Left lobe of liver (tissue), 2 donors: Measurements from ENCODE around the gene SORCS1. TPM values are rescaled to one million over a fixed set of nuclear protein-coding genes. Genes with fewer than 3 reads are reported as not detected.
A peak's percentile ranks its signal among the peaks of the same experiment; 100 is the strongest.

Experiments used
- ATAC-seq: fragments of 200-7000 bp; cut with Tn5 transposase; one replicate; pipeline ENCODE4 v1.9.1; 2020; ENCODE audit warnings: mild to moderate bottlenecking, moderate library complexity
- DNase-seq: peaks from one replicate; pipeline ENCODE4 v3.0.0-alpha.2; 2020; ENCODE audit warnings: low spot score
- total RNA-seq: library from RNA; stranded (reverse); gene quantifications from one replicate; pipeline ENCODE4 v1.2.1, GENCODE V29; 2021
- donor health status: DM: no; HTN: no; CAD: no; lungs with moderate emphysema.
- donor health status: DM: no; HTN: yes; CAD: no.

Gene SORCS1
- total RNA-seq, 1 donor from 2014 or later = 0.10 TPM

DNA sequence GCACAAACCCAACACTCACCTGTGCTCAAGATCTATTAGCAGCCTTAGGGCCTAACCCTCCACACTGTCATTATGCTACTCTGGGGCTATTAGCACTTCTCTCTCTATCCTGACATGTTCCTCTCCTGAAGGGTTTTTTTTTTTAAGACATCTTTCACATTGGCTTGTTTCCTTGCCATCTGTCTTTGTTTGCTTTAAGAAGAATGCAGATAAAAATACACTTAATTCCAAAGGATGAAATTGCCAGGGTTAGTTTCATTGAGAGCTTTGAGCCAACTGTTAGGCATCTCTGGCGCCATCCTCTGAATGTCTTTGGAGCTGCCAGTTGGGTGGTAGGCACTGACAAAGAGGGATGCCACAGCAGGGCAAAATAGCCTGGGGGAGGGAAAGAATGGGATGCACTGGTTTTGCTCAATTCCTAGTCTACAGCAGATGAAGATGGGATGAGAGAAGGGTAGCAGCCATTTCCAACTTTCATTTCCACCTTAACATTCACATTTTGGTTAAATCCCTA is 399.2 kb downstream of the SORCS1 start:
- ATAC-seq (no peak), DNase-seq (no peak)

DNA sequence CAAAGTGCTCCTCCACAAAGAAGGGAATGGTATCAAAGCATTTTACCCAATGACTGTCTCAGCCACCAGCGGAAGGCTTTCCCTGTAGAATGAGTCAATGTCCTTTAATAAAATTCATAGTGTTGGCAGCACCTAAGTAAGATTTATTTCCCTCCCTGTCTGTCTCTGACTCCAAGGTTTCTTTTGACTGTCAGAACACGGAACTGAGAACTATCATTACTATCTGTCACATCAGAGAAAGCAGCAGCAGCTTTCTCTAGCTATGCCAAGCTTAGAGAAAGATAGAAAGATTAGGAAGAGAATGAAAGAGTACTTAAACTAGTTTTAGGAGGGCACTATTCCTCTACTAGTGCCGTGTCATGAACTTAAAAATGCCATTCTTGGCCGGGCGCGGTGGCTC is 400.1 kb downstream of the SORCS1 start:
- ATAC-seq (no peak), DNase-seq (no peak)

DNA sequence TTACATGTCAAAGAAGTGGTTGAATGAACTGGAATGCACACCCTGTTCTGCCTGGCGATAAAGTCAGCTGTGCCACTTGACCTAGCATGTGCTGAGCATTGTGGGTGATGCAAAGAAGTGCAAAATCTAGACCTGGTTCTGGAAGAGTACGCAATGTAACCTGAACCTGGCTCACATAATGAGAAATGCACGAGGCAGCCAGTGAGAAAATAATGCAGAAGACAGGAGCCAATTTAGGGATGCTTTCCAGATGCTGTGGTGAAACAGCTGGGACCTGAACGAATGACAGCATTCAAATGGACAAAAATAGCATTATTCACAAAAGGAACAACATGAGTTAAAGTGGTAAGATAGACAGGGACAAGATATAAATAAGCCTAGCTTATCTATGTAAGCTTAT is 402.6 kb downstream of the SORCS1 start:
- ATAC-seq = no peak

GRCh38 chr10:106757521-106757920 is 407.0 kb downstream of the SORCS1 start:
- ATAC-seq = no peak
- no peak for DNase-seq

More for the DNA sequence above, 402.6 kb downstream of the SORCS1 start:
- no peak for DNase-seq

- DNase-seq (no peak), ATAC-seq (no peak)
Measured at GRCh38 chr10:106751091-106751490, 413.4 kb downstream of the SORCS1 start.

DNA sequence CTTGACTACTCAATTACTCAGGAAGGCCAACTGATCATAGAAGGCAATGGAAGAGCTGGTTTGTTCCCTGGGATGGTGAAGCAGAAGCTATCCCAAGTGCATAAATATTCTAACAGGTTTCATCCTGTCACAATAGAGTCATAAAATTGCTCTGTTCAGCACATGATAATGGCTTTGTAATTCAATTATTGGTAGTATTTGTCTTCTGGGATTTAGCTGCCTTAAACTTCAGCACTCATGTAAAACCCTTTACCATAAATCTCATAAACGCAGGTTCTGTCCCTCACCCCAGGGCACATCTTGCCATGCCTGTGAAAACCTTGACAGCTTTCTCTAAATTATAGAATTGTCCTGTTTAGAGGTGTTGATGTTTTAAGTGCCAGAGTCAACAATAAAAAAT is 417.6 kb downstream of the SORCS1 start:
- DNase-seq = no peak
- ATAC-seq = no peak

DNA sequence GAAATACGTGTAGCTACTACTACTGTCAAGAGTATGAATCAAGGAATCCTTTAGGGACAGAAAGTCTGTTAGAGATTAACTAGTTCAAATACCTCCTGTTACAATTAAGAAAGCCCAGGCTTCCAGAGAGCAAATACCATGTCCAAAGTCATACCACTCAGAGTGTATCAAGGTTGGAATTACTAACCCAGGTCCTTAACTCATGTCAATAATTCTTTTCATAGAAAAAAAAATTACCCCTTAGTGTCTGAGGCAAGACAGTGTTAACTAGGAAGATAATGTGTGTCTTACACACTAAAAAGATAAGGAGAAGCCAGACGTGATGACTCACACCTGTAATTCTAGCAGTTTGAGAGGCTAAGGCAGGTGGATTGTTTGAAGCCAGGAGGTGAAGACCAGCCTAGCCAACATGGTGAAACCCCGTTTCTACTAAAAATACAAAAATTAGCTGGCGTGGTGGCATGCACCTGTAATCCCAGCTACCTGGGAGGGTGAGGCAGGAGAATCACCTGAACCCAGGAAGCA is 423.4 kb downstream of the SORCS1 start:
- DNase-seq = no peak
- ATAC-seq = no peak

DNA sequence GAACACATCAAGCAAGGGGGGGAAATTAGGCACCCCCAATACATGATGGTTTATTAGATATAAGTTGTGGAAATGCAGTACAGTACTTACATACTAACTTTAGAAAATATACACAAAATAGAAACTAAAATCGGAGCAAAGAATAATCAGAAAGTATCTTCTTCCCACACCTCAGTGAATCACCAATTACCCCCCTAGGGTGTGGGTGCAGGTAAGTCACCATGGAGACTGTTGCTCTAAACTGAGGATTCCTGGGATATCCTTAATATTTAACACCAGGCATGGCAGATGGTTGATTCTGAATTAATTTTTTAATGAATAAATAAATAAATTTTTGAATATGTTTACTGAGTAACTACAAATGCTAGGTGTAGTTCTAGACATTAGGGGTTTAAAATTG is 424.4 kb downstream of the SORCS1 start:
- DNase-seq = no peak

GRCh38 chr10:106734220-106734619 is 430.3 kb downstream of the SORCS1 start:
- DNase-seq (no peak), ATAC-seq (no peak)

More for the DNA sequence above, 424.4 kb downstream of the SORCS1 start:
- no peak for ATAC-seq

- no peak for ATAC-seq
- DNase-seq = no peak
Measured at GRCh38 chr10:106728232-106728631, 436.3 kb downstream of the SORCS1 start.

DNA sequence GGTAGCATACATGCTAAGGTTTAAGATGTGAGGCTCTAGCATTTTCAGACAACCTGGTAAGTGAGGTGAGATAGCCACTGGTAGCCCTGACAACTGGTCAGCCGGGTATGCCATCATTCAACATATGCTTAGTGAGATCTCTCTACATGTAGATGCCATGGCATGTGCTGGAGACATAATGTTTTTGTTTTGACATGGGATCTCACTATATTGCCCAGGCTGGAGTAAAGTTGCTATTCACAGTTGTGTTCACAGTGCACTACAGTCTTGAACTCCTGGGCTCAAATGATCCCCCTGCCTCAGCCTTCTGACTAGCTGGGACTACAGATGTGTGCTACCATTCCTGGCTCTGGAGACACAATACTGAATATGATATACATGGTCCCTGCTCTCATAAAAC is 437.3 kb downstream of the SORCS1 start:
- DNase-seq (no peak), ATAC-seq (no peak)

DNA sequence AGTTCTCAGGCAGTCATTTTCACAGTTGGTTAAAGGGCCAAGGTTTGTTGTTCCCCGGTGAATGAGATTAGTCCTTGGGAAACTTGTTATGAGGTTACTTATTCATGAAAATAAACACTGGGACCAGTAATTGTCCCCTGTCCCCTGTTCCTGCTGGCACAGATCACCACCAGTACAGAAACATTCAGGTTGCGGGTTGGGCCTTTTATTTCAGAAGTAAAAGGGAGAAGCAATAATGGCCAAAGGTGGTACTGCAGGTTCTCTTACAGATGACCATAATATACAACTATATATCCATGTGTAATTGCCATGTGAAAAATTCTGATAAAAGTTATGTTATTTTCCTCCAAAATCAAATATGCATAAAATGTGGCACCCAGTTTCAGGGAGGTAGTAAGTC is 442.0 kb downstream of the SORCS1 start:
- no peak for DNase-seq
- no peak for ATAC-seq

DNA sequence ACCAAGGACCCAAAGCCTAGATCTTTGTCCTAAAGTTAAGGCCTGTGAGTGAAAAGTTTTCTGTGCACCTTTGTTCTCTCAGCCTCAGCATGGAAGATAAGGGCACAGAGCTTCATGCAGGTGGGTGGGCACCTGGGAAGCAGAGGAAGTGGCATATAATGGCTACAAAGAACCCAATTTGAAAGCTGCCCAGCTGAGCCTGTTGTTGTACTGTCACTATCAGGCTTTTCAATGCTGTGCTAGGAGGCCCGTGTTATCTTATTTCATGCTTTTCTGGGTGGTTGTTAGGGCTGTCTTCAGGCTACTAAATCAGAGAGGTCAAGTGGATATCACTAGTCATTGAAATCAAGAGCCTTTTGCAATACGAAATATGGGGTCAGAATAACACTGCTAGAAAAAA is 443.8 kb downstream of the SORCS1 start:
- DNase-seq (no peak), ATAC-seq (no peak)

DNA sequence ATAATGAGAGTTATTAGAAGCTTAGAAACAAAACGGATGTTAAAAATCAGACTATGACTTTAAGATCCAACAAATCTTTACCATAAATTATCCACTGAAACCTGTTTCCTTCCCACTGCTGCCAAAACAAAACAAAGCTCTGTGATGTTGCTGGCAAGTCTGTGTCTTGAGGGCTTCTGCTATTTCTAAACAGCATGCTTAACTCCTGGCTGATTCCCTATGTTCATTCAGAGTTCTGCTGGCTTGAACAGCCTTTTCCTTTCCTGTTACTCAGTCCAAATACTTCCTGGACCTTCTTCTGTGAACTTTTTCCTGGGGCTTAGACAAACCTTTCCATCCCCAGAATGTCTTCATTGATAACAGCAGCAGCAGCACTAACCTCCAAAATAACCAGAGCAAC is 448.1 kb downstream of the SORCS1 start:
- no peak for DNase-seq
- ATAC-seq = no peak

- ATAC-seq (no peak), DNase-seq (no peak)
Measured at GRCh38 chr10:106714734-106715555, 449.6 kb downstream of the SORCS1 start.

GRCh38 chr10:106713846-106714245 is 450.7 kb downstream of the SORCS1 start:
- no peak for DNase-seq
- ATAC-seq = no peak

- no peak for ATAC-seq
- DNase-seq = no peak
Measured at GRCh38 chr10:106712988-106713387, 451.5 kb downstream of the SORCS1 start.

GRCh38 chr10:106711313-106711906 is 453.1 kb downstream of the SORCS1 start:
- DNase-seq (peak; percentile 46), ATAC-seq (peak; percentile 87)

DNA sequence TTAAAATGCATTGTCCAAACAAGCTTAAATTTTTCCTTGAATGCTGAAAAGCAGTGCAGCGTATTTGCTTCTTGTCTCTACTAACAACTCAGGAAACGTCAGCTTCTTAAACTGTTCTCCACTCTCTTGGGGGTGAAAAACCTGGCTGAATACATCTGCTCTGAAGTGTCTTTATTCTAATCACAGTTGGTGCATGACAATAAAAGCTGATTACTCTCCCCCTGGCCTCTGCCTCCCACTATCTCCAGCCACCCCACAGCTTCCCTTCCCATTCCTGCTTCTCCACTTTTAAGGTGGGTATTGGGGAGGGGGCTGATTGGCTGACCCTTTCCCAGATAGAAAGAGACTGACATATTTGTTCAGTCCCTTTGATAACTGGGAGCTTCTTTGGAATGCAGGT is 456.0 kb downstream of the SORCS1 start:
- DNase-seq = no peak
- no peak for ATAC-seq

- DNase-seq (no peak), ATAC-seq (no peak)
Measured at GRCh38 chr10:106707657-106708056, 456.8 kb downstream of the SORCS1 start.

- no peak for DNase-seq
- no peak for ATAC-seq
Measured at GRCh38 chr10:106706127-106706526, 458.4 kb downstream of the SORCS1 start.

GRCh38 chr10:106705681-106706100 is 458.8 kb downstream of the SORCS1 start:
- DNase-seq (peak; percentile 51), ATAC-seq (peak; percentile 83)
